Breast epithelium (tissue), 3 donors: Measurements from ENCODE around the gene ADPRHL1.

ENCODE experiments used
- POLR2A ChIP-seq: fragments of 450-650 bp; IDR thresholded peaks from one replicate; pipeline ENCODE4 v1.6.1; 2016; ENCODE audit warnings: antibody characterized with exemption, mild to moderate bottlenecking, moderate library complexity
- POLR2AphosphoS5 ChIP-seq, 3 donors: sonication (generic); formaldehyde crosslinking; IDR thresholded peaks; one replicate each; pipeline ENCODE4 v1.6.1; 2017; ENCODE audit warnings: antibody characterized with exemption in 3 of 3
- TF ChIP-seq, protein P1 (sequence below), 3 donors: fragments of 450-650 bp; IDR thresholded peaks; one replicate each; pipeline ENCODE4 v1.5.1; 2016 to 2017; ENCODE audit warnings: antibody characterized with exemption in 3 of 3, mild to moderate bottlenecking in 3 of 3, moderate library complexity in 3 of 3

DNA sequence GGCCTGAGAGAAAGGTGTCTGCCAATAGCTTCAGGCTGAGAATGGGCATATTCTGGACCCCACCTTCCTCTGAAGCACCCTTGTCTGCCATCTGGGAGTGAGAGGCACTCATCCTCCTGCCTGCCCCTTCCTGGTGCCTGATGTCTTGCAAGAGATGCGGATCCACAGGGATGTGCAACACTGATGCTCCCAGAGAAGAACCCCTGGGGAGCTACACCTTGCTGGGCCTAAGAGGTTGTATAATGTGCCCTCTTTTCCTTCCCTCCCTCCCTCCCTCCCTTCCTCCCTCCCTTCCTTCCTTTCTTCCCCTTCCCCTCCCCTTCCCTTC lies 34.6 kb downstream of the ADPRHL1 start:
- TF ChIP-seq, protein P1, sequence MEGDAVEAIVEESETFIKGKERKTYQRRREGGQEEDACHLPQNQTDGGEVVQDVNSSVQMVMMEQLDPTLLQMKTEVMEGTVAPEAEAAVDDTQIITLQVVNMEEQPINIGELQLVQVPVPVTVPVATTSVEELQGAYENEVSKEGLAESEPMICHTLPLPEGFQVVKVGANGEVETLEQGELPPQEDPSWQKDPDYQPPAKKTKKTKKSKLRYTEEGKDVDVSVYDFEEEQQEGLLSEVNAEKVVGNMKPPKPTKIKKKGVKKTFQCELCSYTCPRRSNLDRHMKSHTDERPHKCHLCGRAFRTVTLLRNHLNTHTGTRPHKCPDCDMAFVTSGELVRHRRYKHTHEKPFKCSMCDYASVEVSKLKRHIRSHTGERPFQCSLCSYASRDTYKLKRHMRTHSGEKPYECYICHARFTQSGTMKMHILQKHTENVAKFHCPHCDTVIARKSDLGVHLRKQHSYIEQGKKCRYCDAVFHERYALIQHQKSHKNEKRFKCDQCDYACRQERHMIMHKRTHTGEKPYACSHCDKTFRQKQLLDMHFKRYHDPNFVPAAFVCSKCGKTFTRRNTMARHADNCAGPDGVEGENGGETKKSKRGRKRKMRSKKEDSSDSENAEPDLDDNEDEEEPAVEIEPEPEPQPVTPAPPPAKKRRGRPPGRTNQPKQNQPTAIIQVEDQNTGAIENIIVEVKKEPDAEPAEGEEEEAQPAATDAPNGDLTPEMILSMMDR (IDR thresholded peaks at IDR 0.05) = no peak
- TF ChIP-seq POLR2A (no peak), POLR2AphosphoS5 (IDR thresholded peaks at IDR 0.05) (no peak)
